Colon (tissue), 2 donors: ENCODE data around the gene SLC25A48.

Experiments used
- FAIRE-seq: peaks from 2 replicates; lab custom pipeline; 2012; peaks lifted over from hg19 to GRCh38; lab: Jason Lieb, UNC
- donor health status: control.
- donor health status: control.

Gene SLC25A48

DNA sequence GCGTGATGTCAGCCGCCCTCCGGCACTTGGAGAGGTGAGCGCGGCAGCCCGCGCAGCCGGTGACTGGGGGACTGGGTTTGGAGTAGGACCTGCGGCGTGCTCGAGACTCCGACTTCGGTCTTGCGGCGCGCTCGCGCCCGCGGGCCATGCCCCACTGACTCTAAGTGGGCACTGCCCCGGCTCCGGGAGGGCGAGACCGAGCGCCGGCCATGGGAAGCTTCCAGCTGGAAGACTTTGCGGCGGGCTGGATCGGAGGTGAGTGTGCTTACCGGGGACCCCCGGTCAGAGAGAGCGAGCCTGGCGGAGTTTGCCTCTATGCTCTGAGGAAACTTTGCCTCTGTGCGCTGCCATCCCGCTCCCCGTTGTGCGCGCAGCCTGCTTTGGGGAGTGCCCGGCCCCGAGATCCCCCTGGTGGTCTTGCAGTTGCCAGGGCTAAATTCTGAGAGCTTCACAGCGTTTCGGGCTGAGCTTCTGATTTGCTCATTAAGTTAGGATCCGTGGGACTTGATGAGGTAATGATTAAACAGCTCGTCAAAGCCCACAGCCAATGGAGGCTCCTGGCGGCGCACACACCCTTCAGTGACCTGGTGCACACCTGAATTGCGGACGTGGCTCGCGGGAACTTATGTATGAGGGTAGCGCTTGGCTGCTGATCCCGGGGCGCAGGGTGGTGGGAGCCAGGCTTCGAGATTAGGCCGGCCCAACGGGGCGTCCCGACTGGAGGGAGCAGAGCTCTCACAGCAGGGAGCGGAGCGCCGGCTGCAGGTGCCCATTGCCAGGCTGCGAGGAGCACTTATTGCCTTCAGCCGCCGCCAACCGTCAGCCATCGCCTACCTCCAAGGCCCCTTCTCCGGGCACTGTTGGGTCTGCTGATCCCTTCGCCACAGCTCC, at the start of gene SLC25A48:
Gene SLC25A48, plus strand, starts transcription at position 25 of the 891 bp plus-strand sequence. Its CDS starts 185 bp downstream, at position 210.
- no peak for FAIRE-seq

DNA sequence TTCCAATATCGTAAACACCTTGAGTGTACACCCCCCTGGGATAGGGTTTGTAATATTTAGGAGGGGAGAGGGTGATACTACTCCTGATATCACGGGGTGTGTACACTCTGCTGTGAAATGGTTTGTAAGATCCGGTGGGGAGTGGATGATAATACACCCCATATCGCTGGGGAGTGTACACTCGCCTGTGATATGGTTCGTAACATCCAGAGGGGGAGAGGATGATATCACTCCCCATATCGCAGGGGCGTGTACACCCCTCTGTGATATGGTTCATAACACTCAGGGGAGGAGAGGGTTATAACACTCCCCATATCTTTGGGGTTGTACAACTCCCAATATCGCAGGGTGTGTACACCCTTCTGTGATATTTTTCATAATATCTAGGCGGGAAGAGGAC, 33.8 kb upstream of the SLC25A48 start:
- no peak for FAIRE-seq

- FAIRE-seq: no peak
These were observed 24.1 kb upstream of the SLC25A48 start for GRCh38 chr5:135810188-135810943.

- no peak for FAIRE-seq
These were observed 23.5 kb upstream of the SLC25A48 start for GRCh38 chr5:135811007-135811406.

GRCh38 chr5:135813758-135814157, 20.7 kb upstream of the SLC25A48 start:
- no peak for FAIRE-seq

- FAIRE-seq: no peak
These were observed 20.1 kb upstream of the SLC25A48 start for GRCh38 chr5:135814316-135814715.

DNA sequence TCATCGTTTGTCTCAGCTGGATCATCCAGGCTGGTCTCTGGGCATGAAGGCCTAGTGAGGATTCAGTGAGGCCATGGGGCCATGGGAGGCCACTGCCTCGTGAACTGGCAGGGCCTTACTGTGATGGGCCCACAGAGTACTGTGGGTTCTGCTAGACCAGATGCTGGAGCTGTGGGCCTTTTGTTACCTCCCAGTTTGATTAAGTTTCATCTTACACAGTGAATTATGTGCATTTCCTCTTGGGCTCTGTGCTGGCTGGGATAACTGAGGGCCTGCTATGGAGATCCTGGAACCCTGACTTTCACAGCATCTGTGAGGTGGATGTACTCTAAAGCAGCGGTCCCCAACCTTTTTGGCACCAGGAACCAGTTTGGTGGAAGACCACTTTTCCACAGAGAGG, 19.7 kb upstream of the SLC25A48 start:
- FAIRE-seq: no peak

GRCh38 chr5:135821061-135821801, 13.2 kb upstream of the SLC25A48 start:
- FAIRE-seq: no peak

DNA sequence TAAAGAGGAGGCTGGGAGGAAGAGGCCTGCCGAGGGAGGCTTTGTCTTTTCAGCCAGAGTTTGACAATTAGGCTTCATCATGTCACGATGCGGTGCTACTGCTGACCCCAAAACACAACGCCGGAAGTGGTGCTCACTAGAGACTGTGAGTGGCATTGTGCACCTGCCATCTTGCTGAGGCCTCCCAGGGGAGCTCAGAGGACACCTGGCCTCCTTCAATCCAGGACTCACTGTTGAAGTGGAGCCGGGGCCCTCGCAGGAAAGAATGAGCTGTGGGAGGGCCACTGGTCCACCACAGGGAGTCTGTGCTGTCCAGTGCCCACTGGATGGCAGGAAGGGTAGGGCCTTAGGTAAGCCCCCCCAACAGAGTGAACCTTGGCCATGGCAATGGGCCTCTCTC, 12.7 kb upstream of the SLC25A48 start:
- no peak for FAIRE-seq

GRCh38 chr5:135822286-135822685, 12.2 kb upstream of the SLC25A48 start:
- no peak for FAIRE-seq

- no peak for FAIRE-seq
These were observed 11.5 kb upstream of the SLC25A48 start for GRCh38 chr5:135822959-135823358.

- FAIRE-seq: no peak
These were observed 10.6 kb upstream of the SLC25A48 start for GRCh38 chr5:135823881-135824280.

DNA sequence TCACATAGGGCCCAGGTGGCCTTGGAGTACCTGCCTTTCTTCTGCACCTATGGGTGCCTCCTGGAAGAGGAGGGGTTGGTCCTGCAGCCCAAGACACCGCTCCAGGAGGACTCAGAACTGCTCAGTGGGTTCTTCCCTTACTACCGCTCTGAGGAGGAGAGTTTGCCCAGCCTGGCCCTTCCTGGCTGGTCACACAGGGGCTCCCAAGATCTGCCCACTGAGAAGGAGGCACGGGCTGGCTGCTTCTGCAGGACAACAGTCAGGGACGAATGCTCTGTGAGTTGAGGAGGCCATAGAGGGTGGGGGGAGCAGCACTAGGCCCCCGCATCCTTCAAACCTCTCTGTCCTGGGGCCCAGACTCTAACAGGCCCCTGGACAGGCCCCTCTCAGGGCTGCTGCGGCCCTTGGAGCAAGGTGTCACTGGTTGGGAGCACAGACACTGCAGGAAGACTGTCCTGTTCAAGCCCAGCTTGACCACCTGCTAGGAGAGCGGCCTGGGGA, 9.9 kb upstream of the SLC25A48 start:
- no peak for FAIRE-seq

DNA sequence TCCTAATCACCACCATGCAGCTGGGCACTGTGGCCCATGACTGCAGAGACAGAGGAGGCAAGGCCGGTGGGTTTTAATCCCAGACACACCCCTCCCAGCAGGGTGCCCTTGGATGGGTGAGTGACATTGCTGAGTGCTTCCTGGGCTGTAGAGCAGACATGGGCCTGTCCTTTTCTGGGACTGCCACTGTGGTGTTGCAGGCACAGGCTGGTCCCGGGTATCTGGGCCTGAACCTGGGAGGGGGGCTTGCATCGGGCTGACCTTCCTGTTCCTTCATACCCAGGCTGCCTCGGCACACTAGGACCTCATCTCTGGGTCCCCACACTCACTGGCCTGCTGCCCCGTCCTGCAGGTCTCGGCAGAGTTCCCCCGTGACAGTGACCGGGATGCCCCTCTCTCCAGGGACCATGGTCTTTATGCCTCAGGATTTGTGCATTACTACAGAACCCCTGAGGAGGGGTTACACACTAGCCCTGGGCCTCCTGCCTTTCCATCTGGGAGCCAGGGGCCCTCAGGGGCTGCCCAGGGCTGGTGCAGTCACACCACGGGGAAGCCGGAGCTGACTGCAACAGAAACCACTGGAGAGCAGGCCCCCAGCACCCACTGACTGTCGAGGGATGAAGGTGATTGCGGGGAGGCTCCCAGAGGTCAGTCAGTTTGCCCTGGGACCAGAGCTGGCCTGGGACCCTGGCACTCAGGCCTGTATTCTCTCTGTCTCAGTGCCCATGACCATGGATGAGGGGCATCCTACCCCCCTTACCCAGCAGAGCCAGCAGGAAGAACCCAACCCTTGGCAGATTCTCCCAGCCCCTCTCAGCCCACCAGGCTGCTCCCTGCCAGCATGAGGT, 8.9 kb upstream of the SLC25A48 start:
- no peak for FAIRE-seq

DNA sequence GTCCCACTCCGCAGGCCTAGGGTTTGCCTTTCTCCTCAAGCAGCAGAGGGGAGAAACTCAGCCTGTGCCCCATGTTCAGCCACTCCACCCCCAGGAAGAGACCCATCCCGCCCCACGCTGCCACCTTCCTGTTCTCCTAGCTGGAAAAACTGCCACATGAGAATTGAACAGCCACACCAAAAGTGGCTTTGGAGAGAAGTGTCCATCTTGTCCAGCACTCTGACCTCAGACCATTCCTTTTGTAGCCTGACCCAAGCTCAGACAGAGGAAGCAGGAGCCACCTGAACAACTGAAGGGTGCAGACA, 8.3 kb upstream of the SLC25A48 start:
- no peak for FAIRE-seq

DNA sequence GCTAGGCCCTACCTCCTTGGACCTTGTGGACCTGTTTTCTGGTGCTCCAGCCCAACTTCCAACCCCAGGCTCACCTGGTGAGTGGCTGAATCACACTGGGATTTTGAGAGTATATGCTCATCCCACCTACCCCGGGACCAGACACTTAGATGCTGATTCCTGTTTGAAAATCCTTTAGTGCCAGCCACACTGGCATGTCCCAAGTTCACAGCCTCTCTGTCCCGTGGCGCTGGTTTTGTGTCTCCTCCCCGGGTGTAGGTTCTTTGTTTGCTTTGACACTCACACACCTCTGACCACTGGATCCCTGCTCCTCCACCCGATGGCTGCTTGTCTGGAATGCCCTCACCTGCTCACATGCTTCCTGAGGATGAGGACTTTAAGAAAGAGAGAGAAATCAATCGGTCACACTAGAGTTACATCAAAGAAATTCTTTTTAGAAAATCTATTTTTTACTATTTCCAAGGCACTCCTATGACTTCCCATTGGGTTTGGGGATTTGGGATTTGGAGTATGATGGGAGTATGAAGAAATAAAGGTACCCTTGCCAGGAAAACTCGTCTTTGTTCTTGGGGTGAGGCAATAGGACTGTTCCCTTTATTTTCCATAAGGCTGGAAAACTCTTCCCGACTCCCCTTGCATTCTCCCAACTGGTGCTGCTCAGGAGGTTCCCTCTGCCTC, 7.3 kb upstream of the SLC25A48 start:
- FAIRE-seq: no peak

GRCh38 chr5:135827965-135828781, 6.3 kb upstream of the SLC25A48 start:
- no peak for FAIRE-seq

DNA sequence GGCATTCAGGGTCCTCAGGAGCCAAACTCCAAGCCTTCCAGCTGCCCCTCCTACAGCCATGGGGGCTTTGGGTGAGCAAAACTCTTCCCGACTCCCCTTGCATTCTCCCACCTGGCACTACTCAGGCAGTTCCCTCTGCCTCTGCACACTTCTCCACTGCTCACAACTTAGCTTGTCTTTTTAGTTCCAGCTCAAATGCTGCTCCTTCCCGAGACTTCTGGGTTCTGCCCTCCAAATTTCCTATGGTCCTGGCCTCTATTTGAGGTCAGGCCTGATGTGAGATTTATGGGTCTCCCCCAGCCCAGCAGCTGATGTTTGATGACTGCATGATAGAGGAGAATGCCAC, 5.7 kb upstream of the SLC25A48 start:
- no peak for FAIRE-seq

- no peak for FAIRE-seq
These were observed 5.3 kb upstream of the SLC25A48 start for GRCh38 chr5:135829179-135829578.

GRCh38 chr5:135829681-135830383, 4.6 kb upstream of the SLC25A48 start:
- no peak for FAIRE-seq
